ENCODE results near the gene AP4S1. TPM values are rescaled to one million over a fixed set of nuclear protein-coding genes. Genes with fewer than 3 reads are reported as not detected.

The AP4S1 gene, protein sequence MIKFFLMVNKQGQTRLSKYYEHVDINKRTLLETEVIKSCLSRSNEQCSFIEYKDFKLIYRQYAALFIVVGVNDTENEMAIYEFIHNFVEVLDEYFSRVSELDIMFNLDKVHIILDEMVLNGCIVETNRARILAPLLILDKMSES
- total RNA-seq, result 5.9 and 6.3 TPM in 2 replicates

DNA sequence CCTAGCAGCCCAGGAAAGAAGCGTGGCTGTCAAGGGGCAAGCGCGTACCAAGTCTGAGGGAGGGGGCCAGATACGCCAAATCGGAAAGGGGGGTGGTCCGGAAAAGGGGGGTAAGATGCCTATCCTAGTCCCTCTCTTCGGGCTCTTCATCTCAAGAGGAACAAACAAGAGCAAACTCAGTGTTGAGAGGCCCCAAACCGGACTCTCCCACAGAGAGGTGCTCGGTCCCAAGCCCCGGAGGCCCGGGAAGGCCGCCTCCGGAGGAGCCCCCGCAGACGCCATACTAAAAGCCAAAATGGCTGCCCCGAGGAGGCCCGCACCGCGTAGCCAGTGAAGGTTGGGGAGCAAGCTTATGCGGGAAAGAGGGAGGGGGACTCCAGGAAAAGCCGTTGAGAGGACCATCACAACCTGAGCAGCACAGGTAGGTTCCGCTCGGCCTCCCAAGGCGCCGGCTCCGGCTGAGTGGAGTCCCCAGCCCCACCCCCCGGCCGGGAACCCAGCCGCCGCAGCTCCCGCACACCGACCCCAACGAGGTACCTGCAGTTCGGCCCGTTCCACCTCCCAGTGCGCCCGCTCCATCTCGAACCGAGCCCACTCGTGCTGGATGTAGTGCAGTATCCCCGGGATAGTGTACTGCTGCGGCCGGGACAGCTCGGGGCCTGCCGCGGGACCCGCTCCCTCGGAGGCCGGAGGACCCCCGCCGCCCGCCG lies at the start of gene AP4S1:
TSS of gene AP4S1 (plus strand) at position 283 of the 710 bp plus-strand sequence. CDS start 40,548 bp downstream, outside the sequence.

DNA sequence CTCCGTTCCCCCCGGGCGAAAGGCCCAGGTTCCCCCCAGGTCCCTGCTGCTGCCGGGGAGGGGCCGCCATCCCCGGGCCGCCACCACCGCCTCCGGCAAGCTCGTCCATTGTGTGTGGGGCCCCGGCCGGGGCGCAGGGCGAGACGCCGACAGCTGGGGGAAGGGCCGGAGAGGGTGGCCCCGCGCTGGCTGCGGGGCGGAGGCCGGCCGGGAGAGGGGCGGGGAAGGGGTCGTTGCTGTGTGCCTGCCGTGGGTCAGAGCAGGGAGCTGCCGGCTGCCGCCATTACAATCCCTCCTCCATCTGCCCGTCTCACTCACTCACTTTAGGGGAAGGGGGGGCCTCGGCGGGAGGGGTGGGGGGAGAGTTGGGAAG lies 614 bp downstream of the AP4S1 start, which contains the start of gene STRN3:
TSS of gene STRN3 (minus strand) at position 303 of the 373 bp plus-strand sequence. CDS start at position 109, 194 bp downstream.

Other genes starting within 250 kb of the AP4S1 start
- 0.32 TPM in 1 of 2 replicates, not detected in the other for gene COCH, start 151.1 kb upstream of the AP4S1 start, total RNA-seq
- gene STRN3, start 730 bp downstream of the AP4S1 start, total RNA-seq, result 69.5 and 70.8 TPM in 2 replicates
- 215 and 246 TPM in 2 replicates for gene HECTD1, start 182.1 kb downstream of the AP4S1 start, total RNA-seq

All from smooth muscle cell of the umbilical artery (primary cell).